HEK293 (cell line): ENCODE data around the gene RER1.

Experiments
- CTCF ChIA-PET: fragments of 350-600 bp; formaldehyde crosslinking; extraction: SDS; loops from one replicate; lab custom pipeline; 2021; ENCODE audit warnings: antibody characterized with exemption; lab: Yijun Ruan, JAX
- POLR2A ChIA-PET: fragments of 300-600 bp; formaldehyde crosslinking; extraction: SDS; loops from one replicate; lab custom pipeline; 2020; ENCODE audit warnings: antibody characterized with exemption, inconsistent platforms; lab: Yijun Ruan, JAX
- H3K27ac ChIP-seq: fragments of 200-500 bp; sonication (Bioruptor generic); 2 replicates; pipeline ENCODE4 v1.5.1; 2014; ENCODE audit warnings: low read depth, low read length, control low read depth, inconsistent platforms; ENCODE audit errors: extremely low read depth
- H3K36me3 ChIP-seq, 2 experiments: fragments of 200-500 bp in 1 of 2; sonication (Bioruptor generic) in 1 of 2; 1 replicate in 1 of 2; 2 replicates in 1 of 2; pipeline ENCODE4 v1.5.1; 2014 to 2017; ENCODE audit warnings: inconsistent platforms in 2 of 2, low read length in 2 of 2; ENCODE audit not compliant: control insufficient read depth in 2 of 2, insufficient read depth in 1 of 2
- H3K4me1 ChIP-seq: fragments of 200-500 bp; sonication (Bioruptor generic); 2 replicates; pipeline ENCODE4 v1.5.1; 2014; ENCODE audit warnings: mild to moderate bottlenecking, low read length, inconsistent platforms; ENCODE audit not compliant: control insufficient read depth, insufficient read depth
- H3K4me3 ChIP-seq: 2 replicates; pipeline ENCODE4 v1.5.1; 2011; ENCODE audit warnings: low read depth, mild to moderate bottlenecking, control low read depth, low read length, moderate library complexity
- H3K9me3 ChIP-seq: fragments of 200-500 bp; sonication (Bioruptor generic); 2 replicates; pipeline ENCODE4 v1.5.1; 2014; ENCODE audit warnings: low read depth, low read length, inconsistent platforms; ENCODE audit not compliant: control insufficient read depth, insufficient read depth
- KLF9 ChIP-seq: fragments of 450-650 bp; formaldehyde crosslinking; IDR thresholded peaks from 2 replicates; pipeline ENCODE4 v1.5.1; 2016; ENCODE audit warnings: missing biosample characterization, missing genetic modification characterization, low read depth
- MZF1 ChIP-seq: fragments of 450-650 bp; formaldehyde crosslinking; IDR thresholded peaks from 2 replicates; pipeline ENCODE4 v1.5.1; 2017; ENCODE audit warnings: missing biosample characterization, missing genetic modification characterization, borderline replicate concordance
- ZBTB17 ChIP-seq: fragments of 450-650 bp; formaldehyde crosslinking; IDR thresholded peaks from 2 replicates; pipeline ENCODE4 v1.5.1; 2016; ENCODE audit warnings: missing biosample characterization, missing genetic modification characterization
- ZBTB20 ChIP-seq: fragments of 450-650 bp; formaldehyde crosslinking; IDR thresholded peaks from 2 replicates; pipeline ENCODE4 v1.5.1; 2016; ENCODE audit warnings: missing biosample characterization, missing genetic modification characterization
- ZBTB21 ChIP-seq: fragments of 450-650 bp; formaldehyde crosslinking; IDR thresholded peaks from 2 replicates; pipeline ENCODE4 v1.5.1; 2017; ENCODE audit warnings: missing biosample characterization, missing genetic modification characterization
- ZFP69B ChIP-seq: fragments of 450-650 bp; formaldehyde crosslinking; IDR thresholded peaks from 2 replicates; pipeline ENCODE4 v1.5.1; 2016; ENCODE audit warnings: missing biosample characterization, missing genetic modification characterization
- ZNF211 ChIP-seq: fragments of 450-650 bp; formaldehyde crosslinking; IDR thresholded peaks from 2 replicates; pipeline ENCODE4 v1.5.1; 2016; ENCODE audit warnings: low read depth, missing biosample characterization, missing genetic modification characterization
- ZNF335 ChIP-seq: fragments of 450-650 bp; formaldehyde crosslinking; conservative IDR thresholded peaks from 2 replicates; pipeline ENCODE4 v1.5.1; 2016; ENCODE audit warnings: missing biosample characterization, missing genetic modification characterization
- ZNF341 ChIP-seq: fragments of 450-650 bp; formaldehyde crosslinking; IDR thresholded peaks from 2 replicates; pipeline ENCODE4; 2016; ENCODE audit warnings: low read depth, missing biosample characterization, missing genetic modification characterization
- ZNF350 ChIP-seq: fragments of 450-650 bp; formaldehyde crosslinking; IDR thresholded peaks from 2 replicates; pipeline ENCODE4 v1.5.0; 2017; ENCODE audit warnings: missing biosample characterization, mild to moderate bottlenecking, missing genetic modification characterization
- ZNF501 ChIP-seq: fragments of 450-650 bp; formaldehyde crosslinking; IDR thresholded peaks from 2 replicates; pipeline ENCODE4 v1.5.1; 2016; ENCODE audit warnings: missing biosample characterization, missing genetic modification characterization
- ZNF544 ChIP-seq: fragments of 450-650 bp; formaldehyde crosslinking; IDR thresholded peaks from 2 replicates; pipeline ENCODE4 v1.5.0; 2017; ENCODE audit warnings: missing biosample characterization, missing genetic modification characterization
- ZNF560 ChIP-seq: fragments of 450-650 bp; formaldehyde crosslinking; IDR thresholded peaks from 2 replicates; pipeline ENCODE4 v1.5.1; 2017; ENCODE audit warnings: missing biosample characterization, missing genetic modification characterization, borderline replicate concordance
- ZNF561 ChIP-seq: fragments of 450-650 bp; IDR thresholded peaks from 2 replicates; pipeline ENCODE4 v1.5.1; 2018; ENCODE audit warnings: missing biosample characterization, missing genetic modification characterization, borderline replicate concordance
- ZNF658 ChIP-seq: fragments of 450-650 bp; formaldehyde crosslinking; IDR thresholded peaks from 2 replicates; pipeline ENCODE4; 2016; ENCODE audit warnings: missing biosample characterization, missing genetic modification characterization
- ZNF776 ChIP-seq: fragments of 450-650 bp; formaldehyde crosslinking; IDR thresholded peaks from 2 replicates; pipeline ENCODE4 v1.5.0; 2017; ENCODE audit warnings: missing biosample characterization, missing genetic modification characterization, borderline replicate concordance
- TF ChIP-seq, protein P1 (sequence below): fragments of 450-650 bp; formaldehyde crosslinking; IDR thresholded peaks from 2 replicates; pipeline ENCODE4 v1.5.1; 2017; ENCODE audit warnings: missing biosample characterization, missing genetic modification characterization
- TF ChIP-seq, protein P2 (sequence below): fragments of 450-650 bp; formaldehyde crosslinking; IDR thresholded peaks from 2 replicates; pipeline ENCODE4 v1.5.1; 2016; ENCODE audit warnings: missing biosample characterization, missing genetic modification characterization
- TF ChIP-seq, protein P3 (sequence below): fragments of 450-650 bp; formaldehyde crosslinking; IDR thresholded peaks from 2 replicates; pipeline ENCODE4 v1.5.1; 2016; ENCODE audit warnings: missing biosample characterization, missing genetic modification characterization
- TF ChIP-seq, protein P4 (sequence below): fragments of 450-650 bp; formaldehyde crosslinking; IDR thresholded peaks from 2 replicates; pipeline ENCODE4 v1.5.1; 2017; ENCODE audit warnings: missing biosample characterization, missing genetic modification characterization
- TF ChIP-seq, protein P5 (sequence below): fragments of 450-650 bp; formaldehyde crosslinking; IDR thresholded peaks from 2 replicates; pipeline ENCODE4 v1.5.1; 2016; ENCODE audit warnings: missing biosample characterization, missing genetic modification characterization

The RER1 gene

DNA sequence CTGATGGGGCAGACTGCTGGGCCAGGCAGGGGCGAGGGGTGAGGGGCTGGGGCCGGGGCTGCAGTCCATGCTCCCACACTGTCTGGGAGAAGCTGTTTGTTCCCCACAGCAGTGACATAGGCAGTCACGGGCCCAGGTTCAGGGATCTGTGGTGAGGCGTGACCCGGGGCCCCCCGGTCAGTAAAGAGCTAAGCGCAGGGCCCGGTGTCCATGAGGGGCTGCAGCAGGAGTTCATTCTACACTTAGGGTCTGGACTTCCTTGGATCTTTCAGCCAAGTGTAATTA is 16.3 kb downstream of the RER1 start (continued):
- TF ChIP-seq, protein P1, sequence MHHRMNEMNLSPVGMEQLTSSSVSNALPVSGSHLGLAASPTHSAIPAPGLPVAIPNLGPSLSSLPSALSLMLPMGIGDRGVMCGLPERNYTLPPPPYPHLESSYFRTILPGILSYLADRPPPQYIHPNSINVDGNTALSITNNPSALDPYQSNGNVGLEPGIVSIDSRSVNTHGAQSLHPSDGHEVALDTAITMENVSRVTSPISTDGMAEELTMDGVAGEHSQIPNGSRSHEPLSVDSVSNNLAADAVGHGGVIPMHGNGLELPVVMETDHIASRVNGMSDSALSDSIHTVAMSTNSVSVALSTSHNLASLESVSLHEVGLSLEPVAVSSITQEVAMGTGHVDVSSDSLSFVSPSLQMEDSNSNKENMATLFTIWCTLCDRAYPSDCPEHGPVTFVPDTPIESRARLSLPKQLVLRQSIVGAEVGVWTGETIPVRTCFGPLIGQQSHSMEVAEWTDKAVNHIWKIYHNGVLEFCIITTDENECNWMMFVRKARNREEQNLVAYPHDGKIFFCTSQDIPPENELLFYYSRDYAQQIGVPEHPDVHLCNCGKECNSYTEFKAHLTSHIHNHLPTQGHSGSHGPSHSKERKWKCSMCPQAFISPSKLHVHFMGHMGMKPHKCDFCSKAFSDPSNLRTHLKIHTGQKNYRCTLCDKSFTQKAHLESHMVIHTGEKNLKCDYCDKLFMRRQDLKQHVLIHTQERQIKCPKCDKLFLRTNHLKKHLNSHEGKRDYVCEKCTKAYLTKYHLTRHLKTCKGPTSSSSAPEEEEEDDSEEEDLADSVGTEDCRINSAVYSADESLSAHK (tag by site-specific recombination), result no peak
- TF ChIP-seq ZNF341 (tag by site-specific recombination) (no peak), ZNF335 (tag by site-specific recombination) (no peak), ZBTB21 (no peak), MZF1 (tag by site-specific recombination) (no peak), ZNF544 (tag by site-specific recombination) (no peak)

DNA sequence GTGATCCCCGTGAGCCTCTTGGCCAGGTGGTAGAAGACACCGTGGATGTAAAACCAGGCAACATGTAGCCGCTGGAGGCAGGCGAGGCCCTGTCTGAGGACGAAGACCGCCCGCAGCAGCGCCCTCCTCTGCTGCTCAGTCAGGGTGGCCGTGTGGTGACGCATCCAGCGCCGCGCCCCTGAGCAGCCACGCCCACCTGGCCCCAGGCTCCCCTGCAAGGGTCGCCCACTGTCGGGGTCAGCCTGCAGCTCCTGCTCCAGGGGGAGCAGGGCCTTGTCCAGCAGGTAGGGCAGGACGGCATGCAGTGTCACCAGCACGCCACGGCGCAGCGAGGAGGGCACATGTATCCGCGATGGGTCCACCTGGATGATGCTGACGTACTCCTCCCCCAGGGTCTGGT is 16.8 kb downstream of the RER1 start:
- no peaks in the 10 kb centered on the region for H3K9me3 ChIP-seq
- no peaks in the 10 kb centered on the region for H3K4me1 ChIP-seq
- TF ChIP-seq ZFP69B (tag by site-specific recombination), result no peak
- TF ChIP-seq KLF9 (tag by site-specific recombination), result 0 out of 2 replicates have a peak, but pooled peaks have one; percentile 14
- peaks cover 0 to 70% of the 10 kb centered on the region in 2 experiments; a peak in 1 of 3 replicates for H3K36me3 ChIP-seq
- ChIA-PET POLR2A (interaction anchor here (2.0 to 4.7 kb wide), 2 partner anchors 17 to 138 kb away, joined by 5 to 24 read pairs; partner anchors contain the start of genes MORN1 and RER1), CTCF (no interaction called here)
- H3K27ac ChIP-seq, result no peak overlapping the region
- H3K4me3 ChIP-seq, result no peak overlapping the region

DNA sequence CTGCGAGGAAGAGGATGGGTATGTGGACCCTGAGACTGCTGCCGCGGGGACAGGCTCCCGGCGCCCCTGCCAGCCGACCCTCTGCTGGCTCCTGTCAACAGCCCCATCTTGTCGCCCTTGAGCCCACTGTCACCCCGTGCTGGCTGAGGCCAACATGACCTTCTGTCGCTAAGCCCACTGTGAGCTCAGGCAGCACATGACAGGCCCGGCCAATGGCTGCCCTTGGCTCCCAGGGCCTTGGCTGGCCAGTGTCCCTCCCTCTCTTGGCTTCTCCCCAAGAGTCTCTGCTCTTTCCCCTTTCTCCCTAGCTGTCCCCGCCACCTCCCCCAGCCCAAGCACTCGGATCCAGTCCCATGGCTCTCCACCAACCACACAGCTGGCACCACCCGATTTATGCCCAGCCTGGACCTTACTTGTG is 17.2 kb downstream of the RER1 start:
- no peak overlapping the region for H3K4me3 ChIP-seq
- TF ChIP-seq ZNF350 (tag by site-specific recombination), result no peak
- peak; percentile 82 for TF ChIP-seq ZNF341 (tag by site-specific recombination)
- TF ChIP-seq, all 188 proteins: peak for 1
- Histone ChIP-seq H3K9me3 (no peaks in the 10 kb centered on the region), H3K4me1 (no peaks in the 10 kb centered on the region), H3K27ac (no peak overlapping the region), H3K36me3 (peaks cover 0 to 66% of the 10 kb centered on the region in 2 experiments; a peak in 1 of 3 replicates)
- ChIA-PET POLR2A (interaction anchor here (4.7 kb wide), 1 partner anchor 17 kb away, joined by 24 read pairs; the partner anchor contains the start of genes MORN1 and RER1), CTCF (no interaction called here)

DNA sequence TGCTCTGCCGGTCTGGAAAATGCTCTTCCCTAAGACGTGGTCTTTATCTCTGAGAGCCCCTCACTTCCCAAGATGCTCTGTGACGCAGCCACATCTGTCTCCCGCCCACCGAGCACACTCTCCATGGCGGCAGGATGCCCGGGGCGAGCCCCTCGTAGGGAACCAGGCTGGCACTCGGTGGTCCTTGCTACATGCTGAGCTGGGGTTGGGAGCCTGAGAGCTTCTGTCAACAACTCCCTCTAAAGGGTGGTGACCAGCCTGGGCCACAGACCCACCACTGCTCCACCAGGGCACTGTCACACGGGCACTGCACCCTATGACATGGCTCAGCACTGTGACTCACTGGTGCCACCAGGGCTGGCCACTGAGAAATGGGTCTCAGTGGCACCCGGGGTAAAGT is 18.1 kb downstream of the RER1 start:
- CTCF ChIA-PET, result no interaction called here
- Histone ChIP-seq H3K4me3 (no peak overlapping the region), H3K27ac (no peak overlapping the region), H3K4me1 (no peaks in the 10 kb centered on the region), H3K36me3 (peaks cover 0 to 57% of the 10 kb centered on the region in 2 experiments; a peak in 1 of 3 replicates), H3K9me3 (no peaks in the 10 kb centered on the region)
- POLR2A ChIA-PET, result interaction anchor here (4.7 kb wide), 1 partner anchor 18 kb away, joined by 24 read pairs; the partner anchor contains the start of genes MORN1 and RER1
- TF ChIP-seq, protein P2, sequence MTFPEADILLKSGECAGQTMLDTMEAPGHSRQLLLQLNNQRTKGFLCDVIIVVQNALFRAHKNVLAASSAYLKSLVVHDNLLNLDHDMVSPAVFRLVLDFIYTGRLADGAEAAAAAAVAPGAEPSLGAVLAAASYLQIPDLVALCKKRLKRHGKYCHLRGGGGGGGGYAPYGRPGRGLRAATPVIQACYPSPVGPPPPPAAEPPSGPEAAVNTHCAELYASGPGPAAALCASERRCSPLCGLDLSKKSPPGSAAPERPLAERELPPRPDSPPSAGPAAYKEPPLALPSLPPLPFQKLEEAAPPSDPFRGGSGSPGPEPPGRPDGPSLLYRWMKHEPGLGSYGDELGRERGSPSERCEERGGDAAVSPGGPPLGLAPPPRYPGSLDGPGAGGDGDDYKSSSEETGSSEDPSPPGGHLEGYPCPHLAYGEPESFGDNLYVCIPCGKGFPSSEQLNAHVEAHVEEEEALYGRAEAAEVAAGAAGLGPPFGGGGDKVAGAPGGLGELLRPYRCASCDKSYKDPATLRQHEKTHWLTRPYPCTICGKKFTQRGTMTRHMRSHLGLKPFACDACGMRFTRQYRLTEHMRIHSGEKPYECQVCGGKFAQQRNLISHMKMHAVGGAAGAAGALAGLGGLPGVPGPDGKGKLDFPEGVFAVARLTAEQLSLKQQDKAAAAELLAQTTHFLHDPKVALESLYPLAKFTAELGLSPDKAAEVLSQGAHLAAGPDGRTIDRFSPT (tag by site-specific recombination), result no peak
- TF ChIP-seq MZF1 (tag by site-specific recombination), result no peak
- TF ChIP-seq ZNF658 (tag by site-specific recombination), result no peak
- no peak for TF ChIP-seq ZBTB20
- TF ChIP-seq ZNF211 (tag by site-specific recombination), result no peak
- no peak for TF ChIP-seq ZBTB17 (tag by site-specific recombination)
- no peak for TF ChIP-seq ZNF560 (tag by site-specific recombination)
- TF ChIP-seq ZNF776, result no peak
- TF ChIP-seq, protein P3, sequence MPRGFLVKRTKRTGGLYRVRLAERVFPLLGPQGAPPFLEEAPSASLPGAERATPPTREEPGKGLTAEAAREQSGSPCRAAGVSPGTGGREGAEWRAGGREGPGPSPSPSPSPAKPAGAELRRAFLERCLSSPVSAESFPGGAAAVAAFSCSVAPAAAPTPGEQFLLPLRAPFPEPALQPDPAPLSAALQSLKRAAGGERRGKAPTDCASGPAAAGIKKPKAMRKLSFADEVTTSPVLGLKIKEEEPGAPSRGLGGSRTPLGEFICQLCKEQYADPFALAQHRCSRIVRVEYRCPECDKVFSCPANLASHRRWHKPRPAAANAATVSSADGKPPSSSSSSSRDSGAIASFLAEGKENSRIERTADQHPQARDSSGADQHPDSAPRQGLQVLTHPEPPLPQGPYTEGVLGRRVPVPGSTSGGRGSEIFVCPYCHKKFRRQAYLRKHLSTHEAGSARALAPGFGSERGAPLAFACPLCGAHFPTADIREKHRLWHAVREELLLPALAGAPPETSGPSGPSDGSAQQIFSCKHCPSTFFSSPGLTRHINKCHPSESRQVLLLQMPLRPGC, result no peak
- TF ChIP-seq ZNF561, result no peak
- TF ChIP-seq, protein P4, sequence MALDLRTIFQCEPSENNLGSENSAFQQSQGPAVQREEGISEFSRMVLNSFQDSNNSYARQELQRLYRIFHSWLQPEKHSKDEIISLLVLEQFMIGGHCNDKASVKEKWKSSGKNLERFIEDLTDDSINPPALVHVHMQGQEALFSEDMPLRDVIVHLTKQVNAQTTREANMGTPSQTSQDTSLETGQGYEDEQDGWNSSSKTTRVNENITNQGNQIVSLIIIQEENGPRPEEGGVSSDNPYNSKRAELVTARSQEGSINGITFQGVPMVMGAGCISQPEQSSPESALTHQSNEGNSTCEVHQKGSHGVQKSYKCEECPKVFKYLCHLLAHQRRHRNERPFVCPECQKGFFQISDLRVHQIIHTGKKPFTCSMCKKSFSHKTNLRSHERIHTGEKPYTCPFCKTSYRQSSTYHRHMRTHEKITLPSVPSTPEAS (tag by site-specific recombination), result no peak
- TF ChIP-seq, protein P5, sequence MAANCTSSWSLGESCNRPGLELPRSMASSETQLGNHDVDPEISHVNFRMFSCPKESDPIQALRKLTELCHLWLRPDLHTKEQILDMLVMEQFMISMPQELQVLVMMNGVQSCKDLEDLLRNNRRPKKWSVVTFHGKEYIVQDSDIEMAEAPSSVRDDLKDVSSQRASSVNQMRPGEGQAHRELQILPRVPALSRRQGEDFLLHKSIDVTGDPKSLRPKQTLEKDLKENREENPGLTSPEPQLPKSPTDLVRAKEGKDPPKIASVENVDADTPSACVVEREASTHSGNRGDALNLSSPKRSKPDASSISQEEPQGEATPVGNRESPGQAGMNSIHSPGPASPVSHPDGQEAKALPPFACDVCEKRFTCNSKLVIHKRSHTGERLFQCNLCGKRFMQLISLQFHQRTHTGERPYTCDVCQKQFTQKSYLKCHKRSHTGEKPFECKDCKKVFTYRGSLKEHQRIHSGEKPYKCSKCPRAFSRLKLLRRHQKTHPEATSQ (tag by site-specific recombination), result no peak
- no peak for TF ChIP-seq ZNF501 (tag by site-specific recombination)
